DMS 273 treated with DMSO at 0.1 percent for 48 hours (cell line): ENCODE measurements around the gene SAMMSON.

Experiments used
- DNase-seq: peaks from one replicate; lab custom pipeline; 2025; lab: John Stamatoyannopoulos, UW

SAMMSON gene

DNA sequence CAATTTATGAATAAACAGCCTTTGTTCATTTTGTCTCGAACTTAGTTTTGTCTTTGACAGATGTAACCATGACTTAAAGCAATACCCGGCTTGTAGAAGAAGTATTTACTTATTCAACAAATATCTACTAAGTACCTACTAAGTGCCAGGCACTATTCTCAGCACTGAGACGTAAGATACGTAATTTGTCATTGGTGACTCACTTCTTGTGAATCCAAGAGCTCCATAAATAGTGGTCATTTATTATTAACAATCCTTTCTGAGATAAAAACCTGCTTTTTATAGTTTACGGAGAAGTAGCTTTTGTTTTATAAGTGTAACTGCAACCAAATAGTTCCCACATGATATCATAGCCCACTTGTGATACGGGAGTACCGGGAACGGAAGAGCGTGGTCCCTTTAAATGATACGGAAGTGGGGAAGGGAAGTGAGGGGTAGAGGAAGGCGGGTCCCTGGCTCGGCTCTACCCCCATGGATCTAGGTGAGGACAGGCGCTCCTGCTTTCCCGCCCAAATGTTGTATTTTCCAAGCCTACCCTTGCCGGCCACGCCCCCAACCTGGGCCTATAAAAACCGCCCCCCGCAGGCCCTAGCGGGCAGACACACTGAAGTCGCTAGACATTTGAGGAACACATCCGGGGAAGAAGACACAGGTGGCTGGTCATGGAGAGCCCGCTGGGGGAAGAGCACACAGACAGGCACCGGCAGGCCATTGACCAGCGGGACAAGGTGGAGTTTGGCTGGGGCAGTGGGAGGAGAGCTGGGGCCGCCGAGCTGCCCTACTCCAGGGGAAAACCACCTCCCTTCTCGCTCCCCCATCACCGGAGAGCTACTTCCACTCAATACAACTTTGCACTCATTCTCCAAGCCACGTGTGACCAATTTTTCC lies at the start of gene SAMMSON:
Gene SAMMSON (plus strand): TSS at position 594 of the 888 bp plus-strand sequence.
- DNase-seq = no peak

DNA sequence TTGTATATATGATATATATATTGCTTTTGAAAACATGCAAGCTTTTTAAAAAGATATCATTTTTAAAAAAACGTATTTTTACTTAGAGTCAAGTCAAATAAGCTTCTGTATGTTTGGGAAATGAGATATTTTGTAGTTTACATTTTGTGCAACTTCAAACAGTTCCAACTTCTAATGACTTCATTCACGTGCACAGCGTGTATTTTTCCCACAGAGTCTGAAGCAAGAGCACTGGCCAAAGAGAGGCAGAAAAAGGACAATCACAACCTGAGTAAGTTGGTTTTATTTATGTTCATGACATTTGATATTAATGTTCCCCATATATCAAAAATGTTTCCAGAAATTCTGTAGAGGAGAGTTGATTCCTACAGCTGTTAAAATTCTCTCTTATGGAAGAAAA lies 47.9 kb upstream of the SAMMSON start:
- no peak for DNase-seq

DNA sequence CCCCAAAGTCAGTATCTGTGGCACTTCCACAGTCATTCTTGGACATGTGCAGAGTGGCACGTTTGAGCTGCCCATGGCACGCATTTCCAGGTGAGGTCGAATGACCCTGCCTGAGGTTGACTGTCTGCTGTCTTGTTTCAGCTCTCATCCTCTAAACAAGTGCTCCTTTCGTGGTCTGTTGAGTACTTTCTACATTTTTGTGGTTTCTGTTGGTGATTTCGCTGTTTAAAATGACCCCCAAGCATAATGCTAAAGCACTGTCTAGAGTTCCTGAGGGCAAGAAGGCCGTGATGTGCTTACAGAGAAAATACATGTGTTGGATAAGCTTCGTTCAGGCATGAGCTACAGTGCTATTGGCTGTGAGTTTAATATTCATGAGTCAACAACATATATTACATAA lies 40.0 kb upstream of the SAMMSON start:
- DNase-seq = no peak

DNA sequence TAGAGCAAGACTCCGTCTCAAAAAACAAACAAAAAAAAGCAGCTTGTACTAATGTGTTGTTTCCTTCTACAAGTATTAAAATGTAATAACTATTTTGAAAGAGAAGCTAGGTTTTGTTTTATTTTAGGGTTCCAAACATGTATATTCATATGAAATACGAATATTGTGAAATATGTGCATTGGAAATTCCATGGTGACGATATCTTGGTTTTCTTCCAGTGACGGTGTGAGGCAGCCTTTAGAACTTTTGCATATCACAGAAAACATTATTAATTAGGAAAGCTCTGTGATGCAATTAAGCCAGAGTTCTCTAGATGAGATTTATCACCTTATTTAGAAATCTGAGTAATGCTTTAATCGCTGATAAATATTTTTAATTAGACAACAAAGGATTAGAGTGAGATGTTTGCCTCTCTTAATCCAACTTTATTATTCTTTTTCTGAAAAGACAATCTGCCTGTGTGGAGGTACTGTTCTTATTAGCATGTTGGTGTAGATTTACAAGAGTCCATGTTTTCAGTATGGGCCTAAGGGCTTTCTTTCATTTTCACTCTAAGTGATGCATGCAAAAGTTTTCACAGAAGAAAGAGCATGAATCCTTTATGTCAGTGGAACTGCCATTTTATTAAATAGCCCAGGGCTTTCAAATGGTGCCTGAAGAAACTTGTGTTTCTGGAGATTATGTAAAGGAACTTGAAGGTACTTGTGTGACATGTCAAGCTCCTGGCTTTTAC lies 37.7 kb upstream of the SAMMSON start:
- DNase-seq = no peak

DNA sequence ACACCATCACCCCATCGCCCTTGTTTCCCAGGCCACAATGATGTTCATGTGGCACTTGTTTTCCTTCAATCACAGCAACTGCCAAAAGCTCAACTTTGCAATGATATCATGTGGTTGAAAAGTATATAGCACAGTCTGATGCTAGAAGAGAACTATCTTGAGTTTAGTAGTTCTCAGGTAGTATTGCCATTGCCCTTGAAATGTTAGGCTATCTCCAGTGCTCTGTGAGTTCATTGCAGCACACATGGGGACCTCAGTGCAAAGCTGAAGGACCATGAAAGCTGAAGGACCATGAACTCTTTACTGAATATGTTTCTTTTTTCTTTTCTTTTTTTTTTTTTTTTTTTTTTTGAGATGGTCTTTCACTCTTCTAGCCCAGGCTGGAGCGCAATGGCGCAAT lies 35.9 kb upstream of the SAMMSON start:
- DNase-seq = no peak

DNA sequence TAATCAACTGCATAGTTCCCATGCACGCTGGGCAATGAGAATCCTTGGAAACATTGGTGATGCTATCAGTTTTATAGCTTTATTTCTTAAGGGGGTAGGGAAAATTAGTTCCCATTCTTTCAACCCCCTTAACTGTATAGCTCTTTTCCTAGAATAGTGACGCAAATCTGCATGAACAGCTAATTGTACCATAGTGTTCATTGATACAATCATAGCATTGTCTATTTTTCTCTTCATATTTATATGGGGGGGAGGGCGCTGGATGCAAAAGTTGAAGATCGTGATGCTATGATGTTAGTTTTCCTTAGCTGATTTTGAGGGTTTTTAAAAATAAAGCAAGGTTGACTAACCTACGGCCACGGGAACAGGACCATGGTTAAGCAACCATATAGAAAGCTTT lies 32.4 kb upstream of the SAMMSON start:
- no peak for DNase-seq

DNA sequence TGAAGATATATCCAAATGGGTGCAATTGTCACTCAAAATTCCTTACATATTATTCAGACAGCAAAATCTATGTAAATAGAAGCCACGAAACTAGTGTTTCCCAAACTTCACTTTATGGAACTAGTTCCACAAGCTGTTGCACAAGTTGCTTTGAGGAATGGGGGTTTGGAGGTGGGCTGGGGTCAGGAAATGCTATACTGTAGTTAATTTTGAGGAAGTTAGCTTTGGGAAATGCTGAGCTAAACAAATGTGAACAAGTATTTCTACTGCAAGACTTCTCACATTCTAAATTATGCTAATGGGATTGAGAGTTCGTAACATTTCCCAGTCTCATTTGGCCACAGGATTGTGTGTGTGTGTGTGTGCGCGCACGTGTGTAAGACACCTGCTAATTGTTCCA lies 28.7 kb upstream of the SAMMSON start:
- DNase-seq = no peak

DNA sequence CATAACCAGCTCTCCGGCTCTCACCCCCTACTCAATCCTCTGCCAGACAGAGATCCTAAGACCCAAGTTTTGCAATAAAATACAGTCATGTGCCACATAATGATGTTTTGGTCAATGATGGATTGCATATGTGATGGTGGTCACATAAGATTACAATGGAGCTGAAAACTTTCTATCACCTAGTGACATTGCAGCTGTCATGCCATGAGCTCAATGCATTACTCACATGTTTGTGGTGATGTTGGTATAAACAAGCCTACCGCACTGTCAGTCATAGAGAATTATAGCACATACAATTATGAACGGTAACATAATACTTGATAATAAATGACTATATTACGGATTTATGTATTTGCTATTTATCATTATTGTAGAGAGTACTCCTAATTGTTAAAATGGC lies 26.9 kb upstream of the SAMMSON start:
- no peak for DNase-seq

DNA sequence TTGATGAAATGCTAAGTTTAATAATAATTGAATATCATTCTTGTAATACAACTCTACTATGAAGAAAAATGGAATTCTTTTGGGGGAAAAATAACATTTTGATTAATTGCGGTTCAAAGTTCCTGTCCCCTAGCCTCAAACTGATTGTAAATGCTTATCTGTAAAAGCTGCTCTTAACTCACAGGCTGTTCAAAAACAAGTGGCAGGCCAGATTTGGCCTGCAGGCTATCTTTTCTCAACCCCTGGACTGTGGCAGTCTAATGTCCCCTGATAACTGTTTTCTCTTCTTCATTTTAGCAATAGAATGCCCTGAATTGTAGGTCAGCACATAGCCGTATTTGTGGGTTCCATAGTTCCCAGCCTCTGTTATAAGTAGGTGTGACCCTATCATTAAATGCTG lies 23.5 kb upstream of the SAMMSON start:
- no peak for DNase-seq

DNA sequence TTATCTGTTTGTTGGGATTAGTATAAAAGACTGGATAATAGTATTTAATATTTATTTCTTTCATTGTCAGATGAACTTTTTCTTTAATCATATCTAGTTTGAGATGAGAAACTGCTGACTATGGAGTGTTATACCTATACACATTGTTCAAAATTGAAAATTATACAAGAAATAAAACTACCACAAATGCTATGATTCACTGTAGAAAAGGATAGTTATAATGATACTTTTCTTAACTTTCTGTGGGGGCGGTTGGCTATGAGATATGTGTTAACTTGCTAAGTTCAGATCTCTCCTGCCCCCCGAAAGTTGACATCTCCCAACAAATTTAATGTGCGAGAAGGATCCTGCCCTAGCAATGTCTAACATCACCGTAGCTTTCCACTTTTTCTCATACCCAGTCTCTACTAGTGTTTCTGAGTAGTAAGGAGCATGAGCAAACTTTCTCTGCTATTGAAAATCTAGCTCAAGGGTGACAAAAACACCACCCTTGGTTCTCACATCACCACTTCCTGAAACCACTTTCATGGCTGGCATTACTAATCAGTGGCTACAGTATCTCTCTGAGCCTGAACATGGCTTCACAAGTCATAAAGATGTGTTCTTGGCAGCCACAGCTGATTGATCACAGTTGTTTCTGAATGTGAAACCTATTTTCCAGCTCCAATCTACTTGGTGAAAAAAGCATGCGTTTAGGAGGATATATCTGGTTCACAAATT lies 15.8 kb upstream of the SAMMSON start:
- DNase-seq = no peak

DNA sequence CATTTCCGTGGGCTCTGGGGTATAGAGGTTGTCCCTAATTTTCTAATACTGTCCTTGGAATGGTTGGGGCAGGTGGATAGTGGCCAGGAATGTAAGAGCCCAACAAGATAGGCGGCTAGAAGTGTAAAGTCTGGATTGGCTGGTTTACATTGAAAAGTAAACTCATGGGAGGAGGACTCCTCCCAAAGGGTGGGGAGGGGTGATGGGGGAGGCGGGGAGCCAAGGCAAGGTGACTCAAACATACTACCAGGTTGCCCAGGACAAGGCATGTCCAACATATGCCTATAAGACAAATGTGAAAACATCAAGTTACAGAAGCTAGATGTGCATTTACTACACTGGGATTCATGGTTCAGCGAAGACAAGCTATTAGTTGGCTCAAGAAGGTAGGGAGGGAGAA lies 14.3 kb upstream of the SAMMSON start:
- DNase-seq = no peak

DNA sequence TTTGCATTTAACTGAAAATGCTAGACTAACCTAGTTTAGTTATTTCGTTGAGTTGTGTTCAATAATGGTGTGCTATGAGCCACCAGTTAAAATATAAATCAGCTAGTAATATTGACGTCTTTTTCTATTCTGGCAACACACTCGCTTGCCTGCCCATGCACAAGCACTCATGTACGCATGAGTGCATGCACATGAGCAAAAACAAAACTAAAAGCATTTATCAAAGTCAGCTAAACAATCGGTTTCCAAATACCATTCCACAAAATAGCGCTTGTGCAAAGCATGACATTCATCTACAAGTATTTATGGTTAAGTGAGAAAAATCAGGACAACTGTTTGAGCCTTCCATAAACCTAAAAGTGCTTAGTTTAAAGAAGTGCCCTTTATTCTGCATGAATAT lies 13.1 kb upstream of the SAMMSON start:
- DNase-seq = no peak

DNA sequence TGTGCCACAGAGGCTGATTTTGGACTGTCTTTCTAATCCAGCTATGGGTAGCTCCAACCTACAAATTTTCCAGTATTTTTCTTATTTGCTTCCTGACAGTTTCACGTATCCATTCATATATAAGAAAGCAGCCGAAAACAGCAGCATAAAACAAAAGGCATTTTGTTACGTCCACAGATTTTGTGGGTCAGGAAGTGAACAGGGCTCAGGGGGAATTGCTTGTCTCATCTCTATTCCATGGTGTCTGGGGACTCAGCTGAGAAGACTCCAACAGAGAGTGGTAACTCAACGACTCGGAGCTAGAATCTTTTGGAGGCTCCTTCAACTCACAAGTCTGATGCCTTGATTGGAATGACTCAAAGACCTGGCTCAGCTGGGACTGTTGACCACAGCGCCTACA lies 11.7 kb upstream of the SAMMSON start:
- DNase-seq = no peak

DNA sequence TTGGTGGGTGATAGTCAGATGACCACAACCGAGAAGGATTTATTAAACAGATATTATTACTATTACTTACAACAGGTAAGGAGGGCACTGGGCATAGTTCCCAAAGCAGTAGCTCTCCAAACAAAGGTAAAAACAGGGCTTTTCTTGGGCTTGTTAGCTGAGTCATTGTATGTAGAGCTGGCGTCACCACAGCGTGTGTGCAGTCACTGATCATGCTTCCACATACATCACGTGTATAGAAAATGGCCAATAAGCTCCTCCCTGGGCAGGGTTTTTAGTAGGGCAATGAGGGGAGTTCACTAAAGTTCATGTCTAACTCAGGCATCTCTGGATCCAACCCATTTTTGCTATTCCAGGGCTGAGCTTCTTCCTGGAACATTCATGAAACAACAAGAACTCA lies 5.8 kb upstream of the SAMMSON start:
- DNase-seq = no peak

DNA sequence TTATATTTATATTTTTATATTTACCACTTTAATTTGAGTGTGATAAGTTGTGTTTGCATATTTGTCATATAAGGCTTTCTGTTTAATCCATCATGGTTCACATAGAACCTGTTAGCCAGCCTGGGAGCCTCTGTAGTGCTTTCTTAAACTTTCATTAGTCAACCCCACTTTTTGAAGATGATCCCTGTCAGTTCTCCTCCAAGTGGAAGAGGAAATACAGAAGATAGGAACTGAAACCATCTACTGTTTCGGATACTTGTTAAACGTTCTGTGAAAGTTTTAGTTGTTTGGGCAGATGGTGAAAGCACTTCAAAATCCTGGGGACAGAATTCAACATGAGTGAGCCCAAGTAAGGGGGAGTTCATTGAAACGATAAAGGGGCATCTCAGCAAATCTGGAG lies 4.6 kb upstream of the SAMMSON start:
- no peak for DNase-seq

DNA sequence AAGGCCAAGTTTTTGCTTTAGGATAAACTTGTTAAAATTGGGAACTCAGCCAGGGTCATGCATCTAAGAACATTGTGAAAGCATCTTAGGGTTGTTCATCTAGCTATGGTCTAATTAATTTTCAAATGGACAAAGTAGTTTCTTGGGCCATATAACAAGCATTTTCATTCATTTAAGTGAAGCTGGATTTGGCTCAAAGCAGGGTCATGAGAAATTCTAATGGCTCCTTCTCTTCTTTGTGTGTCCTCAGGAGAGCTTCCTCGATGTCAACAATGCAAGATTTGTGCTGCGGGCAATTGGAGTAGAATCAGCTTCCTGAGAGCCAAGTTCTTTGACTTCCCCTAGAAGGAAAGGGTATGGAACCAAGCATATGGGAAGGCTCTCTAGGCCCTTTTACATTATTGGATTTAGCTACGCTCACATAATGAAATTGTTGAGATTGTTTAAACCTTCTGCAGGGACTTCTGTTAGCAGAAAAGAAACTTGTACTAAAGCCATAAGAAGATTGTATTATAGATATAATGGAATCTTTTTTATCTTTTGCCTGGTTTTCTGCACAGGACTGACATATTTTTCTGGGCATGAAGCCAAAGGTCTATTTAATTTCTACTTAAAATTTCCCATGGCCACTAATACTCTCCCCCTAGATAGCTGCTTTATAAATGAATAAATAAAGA lies 1.8 kb upstream of the SAMMSON start:
- DNase-seq = no peak

DNA sequence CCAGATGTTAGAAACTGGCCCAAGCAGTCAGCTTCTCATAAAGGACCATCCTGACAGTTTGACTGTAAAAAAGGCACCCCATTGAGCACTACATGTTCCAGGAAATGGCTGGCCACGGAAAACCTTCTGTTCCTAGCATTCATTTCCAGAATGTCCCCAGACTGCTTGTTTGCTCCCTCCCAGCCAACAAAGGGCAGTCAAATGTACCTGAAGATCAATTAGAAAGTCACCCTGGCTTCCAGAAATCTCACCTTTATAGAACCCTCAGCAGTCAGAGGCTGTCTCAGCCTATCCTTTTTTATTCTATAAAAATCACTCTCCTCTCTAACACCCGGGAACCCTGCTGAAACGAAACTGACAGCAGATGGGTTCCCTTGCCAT lies 784 bp upstream of the SAMMSON start:
- DNase-seq = no peak

DNA sequence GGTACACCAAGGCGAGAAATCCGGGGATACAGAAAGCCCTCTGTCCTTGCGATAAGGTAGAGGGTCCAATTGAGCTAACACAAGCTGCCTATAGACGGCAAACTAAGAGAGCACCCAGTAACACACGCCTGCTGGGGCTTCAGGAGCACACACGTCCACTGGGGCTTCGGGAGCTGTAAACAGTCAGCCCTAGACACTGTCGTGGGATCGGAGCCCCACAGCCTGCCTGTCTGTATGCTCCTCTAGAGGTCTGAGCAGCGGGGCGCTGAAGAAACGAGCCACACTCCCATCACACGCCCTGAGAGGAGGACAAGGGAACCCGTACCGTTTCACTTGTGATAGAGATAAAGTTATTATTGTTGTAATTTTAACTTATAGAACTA lies 486 bp downstream of the SAMMSON start:
- DNase-seq = no peak

DNA sequence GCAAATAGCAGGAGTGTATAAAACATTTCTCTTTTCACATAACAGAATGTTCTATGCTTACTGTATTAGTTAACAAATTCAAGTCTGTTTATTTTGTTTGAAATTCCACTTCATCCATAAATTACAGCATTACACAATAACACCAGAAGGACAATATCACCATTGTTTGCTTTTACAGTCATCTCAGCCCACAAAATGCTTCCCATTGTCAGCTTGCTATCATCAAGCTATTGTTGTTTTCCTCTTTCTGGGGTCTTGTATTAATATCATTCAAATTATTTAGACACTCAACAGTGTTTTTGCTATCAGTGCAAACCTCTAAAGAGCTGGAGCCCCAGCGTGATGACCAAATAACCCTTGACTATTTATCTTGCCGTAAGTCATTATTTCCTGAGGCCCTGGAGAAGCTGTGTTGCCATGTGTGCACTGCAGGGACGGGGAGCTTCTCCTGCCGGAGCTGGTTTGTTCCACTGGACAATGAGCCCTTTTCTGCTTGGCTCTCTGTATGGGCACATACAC lies 1.1 kb downstream of the SAMMSON start:
- DNase-seq = no peak

DNA sequence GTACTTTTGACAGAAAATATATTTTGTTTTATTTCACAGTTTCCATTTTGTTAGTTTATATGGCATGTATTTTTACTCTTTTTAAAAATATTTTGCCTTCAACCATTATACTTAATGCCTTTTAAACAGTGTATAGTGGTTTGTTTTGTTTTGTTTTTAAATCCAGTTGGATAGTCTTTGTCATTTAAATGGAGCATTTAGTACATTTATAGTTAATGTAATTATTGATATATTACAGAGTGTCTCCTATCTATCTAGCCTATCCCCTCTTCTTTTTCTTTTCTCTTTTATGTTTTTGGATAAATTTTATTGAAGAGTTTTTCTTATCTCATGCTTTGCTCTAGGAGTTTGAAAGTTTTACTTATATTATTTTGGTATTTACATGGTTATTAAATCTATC lies 3.6 kb downstream of the SAMMSON start:
- no peak for DNase-seq

DNA sequence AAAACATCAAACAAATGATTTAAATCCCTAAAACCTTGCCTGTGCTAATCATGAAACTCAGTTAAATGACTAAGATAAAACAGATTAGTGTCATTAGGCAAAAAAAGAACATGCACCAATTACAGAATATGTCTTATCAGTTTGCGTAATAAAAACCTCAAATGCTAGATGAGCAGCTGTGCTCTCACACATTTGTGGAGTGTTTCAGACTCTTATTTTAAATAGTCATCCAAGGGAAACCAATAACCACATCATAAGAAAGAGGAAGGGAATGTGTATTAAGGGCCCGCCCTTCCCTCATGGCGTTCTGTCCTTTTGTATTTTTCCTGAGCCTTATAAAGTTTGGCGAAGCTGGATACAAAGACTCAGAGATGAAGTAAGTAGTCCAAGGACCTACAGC lies 6.6 kb downstream of the SAMMSON start:
- no peak for DNase-seq

DNA sequence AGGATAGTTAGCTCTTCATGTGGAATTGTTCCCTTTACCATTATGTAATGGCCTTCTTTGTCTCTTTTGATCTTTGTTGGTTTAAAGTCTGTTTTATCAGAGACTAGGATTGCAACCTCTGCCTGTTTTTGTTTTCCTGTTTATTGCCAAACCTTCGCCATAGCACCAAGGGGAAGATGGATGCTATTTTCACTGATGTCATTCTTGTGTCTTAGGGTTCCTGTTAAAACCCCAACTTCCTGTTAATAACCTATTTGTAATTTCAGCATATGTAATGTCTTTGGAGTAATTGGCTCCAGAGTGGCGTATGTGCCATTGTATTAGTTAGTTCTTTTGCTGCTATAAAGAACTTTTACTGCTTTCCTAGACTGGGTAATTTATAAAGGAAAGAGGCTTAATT lies 10.8 kb downstream of the SAMMSON start:
- DNase-seq = no peak
